ENCODE data around the gene SYNE1.

DNA sequence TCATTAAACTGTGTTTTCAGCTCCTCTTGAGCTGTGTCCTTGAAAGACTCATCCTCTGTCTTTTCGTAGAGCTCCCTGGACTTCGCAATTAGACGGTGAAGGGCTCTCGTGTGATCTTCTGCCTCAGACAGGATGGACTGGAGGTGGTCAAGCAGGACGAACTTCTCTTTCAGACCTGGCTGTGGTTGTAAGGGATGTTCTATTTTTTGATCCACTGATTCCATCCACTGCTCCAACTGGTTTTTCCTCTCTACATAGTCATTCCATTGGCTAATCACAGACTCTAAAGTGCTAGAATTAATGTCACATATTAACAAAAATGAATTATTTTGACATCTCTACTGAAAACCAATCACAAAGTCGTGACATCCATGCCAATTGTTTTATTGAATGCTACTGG is 250.1 kb downstream of the SYNE1 start:
- TF ChIP-seq CTCF (IDR thresholded peaks at IDR 0.05) (no peak), POLR2A (IDR thresholded peaks at IDR 0.05) (no peak), EP300 (IDR thresholded peaks at IDR 0.05) (no peak)

Measured in ovary (tissue), 3 donors.